NCI-H2107 (cell line): ENCODE data around the gene GAS7.
"Not testable (repeated sequence)": the region's sequence is repeated elsewhere in the genome, so short reads cannot be mapped to it uniquely, and the experiment has no call there.

Experiments
- DNase-seq: peaks from one replicate; lab custom pipeline; 2025; lab: John Stamatoyannopoulos, UW

The GAS7 gene

GRCh38 chr17:10019941-10020451 is 178.4 kb downstream of the GAS7 start:
- no peak for DNase-seq

DNA sequence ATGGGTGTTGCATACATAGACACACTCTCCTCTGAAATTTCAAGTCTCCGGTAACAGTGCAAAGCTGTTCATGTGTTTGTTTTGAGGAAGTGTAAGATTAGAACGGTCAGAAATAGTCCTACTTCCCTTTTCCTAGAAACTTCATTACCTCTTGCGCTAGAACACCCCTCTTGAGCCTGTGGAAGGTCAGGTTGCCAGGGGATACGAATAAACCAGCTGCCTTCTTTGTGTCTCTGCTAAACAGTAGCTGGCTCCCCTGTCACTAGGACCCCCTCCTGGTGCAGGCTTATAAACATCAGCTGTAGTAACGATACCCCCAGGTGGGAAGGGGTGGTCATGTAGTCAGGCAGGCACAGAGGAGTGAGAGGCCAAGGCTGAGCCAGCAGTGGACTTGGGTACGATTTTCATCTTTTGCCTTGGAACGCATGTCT is 179.9 kb downstream of the GAS7 start:
- DNase-seq = no peak

DNA sequence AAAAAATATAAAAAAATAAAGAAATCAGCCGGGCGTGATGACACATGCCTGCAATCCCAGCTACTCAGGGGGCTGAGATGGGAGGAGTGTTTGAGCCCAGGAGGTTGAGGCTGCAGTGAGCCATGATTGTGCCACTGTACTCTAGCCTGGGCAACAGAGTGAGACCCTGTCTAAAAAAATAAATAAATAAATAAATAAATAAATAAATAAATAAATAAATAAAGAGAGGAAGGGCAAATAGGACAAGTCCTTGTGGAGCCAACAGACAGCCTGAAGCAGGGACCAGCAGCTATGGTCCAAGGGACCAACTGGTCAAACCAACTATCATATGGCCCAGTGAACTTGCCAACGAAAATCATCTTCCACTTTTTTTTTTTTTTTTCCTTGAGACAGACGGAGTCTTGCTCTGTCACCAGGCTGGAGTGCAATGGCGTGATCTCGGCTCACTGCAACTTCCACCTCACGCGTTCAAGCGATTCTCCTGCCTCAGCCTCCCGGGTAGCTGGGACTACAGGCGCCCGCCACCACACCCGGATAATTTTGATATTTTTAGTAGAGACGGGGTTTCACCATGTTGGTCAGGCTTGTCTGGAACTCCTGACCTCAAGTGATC is 181.3 kb downstream of the GAS7 start:
- not testable (repeated sequence) for DNase-seq

- DNase-seq = no peak
Observed at GRCh38 chr17:10013365-10014112, 184.9 kb downstream of the GAS7 start.

DNA sequence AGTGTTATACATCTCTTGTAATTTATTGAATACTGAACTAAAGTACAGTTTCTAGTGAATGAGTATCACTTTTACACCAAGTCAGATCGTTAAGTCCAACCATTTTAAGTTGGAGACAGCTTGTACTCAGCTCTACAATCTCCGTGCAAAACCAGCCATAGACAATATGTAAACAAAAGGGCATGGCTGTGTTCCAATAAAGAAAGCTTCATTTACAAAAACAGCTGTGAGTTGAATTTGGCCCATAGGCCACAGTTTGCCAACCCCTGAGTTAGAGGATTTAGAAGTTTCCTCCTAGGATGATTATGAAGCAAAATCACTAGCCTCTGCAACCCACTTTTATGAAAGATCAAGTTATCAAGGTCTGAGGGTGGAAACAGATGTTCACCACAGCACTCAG is 187.7 kb downstream of the GAS7 start:
- DNase-seq = no peak

GRCh38 chr17:10003705-10004104 is 194.7 kb downstream of the GAS7 start:
- DNase-seq = no peak

DNA sequence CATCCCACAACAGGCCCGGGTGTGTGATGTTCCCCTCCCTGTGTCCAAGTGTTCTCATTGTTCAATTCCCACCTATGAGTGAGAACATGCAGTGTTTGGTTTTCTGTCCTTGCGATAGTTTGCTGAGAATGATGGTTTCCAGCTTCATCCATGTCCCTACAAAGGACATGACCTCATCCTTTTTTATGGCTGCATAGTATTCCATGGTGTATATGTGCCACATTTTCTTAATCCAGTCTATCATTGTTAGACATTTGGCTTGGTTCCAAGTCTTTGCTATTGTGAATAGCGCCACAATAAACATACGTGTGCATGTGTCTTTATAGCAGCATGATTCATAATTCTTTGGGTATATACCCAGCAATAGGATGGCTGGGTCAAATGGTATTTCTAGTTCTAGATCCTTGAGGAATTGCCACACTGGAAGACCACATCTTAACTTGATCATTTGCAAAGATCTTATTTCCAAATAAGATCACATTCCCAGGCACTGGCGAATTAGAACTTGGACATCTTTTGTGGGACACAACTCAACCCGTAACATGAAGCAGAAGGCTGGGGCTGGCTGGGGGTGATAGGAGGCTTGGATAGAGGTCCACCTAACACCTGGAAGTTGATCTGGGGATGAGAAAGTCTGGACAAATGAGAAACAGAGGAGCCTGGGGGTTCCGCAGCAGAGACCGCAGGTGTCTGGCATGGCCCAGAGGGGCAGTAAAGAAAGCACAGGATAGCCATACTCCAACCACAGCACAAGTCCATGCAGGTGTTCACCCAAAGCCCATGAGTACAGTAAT is 195.6 kb downstream of the GAS7 start:
- not testable (repeated sequence) for DNase-seq

DNA sequence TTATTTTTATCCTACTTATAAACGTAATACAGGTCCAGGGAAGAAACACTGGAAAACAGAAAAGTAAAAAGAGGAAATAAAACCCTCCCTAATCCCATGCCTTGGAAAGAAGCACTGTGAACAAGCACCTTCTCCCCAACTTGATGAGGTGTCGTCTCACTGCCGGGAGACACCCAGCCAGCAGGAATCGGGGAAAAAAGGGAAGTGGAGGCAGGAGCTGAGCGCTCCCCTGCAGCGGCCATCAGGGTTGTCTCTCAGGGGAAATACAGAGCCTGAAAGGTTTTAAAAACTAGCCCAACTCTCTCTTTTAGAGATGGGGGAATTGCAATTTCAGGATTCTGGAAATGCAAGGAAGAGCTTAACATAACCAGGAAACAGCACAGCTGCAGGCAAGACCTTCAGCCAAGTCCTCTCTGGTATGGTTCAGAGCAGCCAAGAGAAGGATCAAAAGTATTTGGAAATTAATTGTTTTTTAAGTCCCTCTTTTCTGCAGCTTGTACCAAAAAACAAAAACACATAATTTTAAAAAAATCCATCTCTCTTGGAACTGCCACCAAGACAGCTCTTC is 197.0 kb downstream of the GAS7 start:
- no peak for DNase-seq

- DNase-seq = no peak
Observed at GRCh38 chr17:9999919-10000695, 198.3 kb downstream of the GAS7 start.

GRCh38 chr17:9998060-9998459 is 200.3 kb downstream of the GAS7 start:
- no peak for DNase-seq

DNA sequence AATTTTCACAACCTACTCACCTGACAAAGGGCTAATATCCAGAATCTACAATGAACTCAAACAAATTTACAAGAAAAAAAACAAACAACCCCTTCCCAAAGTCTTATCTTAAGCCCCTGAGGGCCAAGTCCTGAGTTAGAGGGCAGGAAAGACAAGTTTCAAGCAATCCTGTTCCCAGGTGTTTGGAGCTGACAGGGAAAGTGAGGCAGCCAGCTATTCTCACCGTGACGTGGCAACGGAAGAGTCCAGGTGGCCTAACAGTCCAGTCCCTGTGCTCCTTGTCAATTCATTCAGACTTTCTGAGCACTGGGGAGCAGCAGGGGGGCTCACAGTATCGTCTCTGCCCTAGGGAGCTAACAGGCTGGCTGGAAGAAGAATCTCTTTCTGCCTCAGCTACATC is 203.6 kb downstream of the GAS7 start:
- DNase-seq = no peak

DNA sequence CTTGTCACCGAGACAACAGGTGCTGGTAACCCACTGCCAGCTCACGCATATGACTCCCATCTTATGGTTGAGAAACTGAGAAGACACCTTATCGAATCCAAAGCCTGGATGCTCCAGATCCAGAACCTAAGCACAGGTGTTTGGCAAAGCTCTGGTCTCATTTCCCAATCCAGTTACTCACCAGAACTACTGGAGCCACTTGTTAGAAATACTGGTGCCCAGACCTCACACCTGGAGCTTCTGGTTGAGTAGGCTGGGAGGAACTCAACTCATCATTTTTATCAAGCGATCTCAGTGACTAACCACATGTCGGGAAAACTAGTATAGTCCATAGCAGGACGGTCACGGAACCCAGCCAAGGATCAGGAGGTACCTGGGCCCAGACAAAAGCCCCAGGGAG is 206.6 kb downstream of the GAS7 start:
- DNase-seq = no peak

- DNase-seq = no peak
Observed at GRCh38 chr17:9991351-9991750, 207.1 kb downstream of the GAS7 start.

- DNase-seq = no peak
Observed at GRCh38 chr17:9987779-9988585, 210.4 kb downstream of the GAS7 start.

DNA sequence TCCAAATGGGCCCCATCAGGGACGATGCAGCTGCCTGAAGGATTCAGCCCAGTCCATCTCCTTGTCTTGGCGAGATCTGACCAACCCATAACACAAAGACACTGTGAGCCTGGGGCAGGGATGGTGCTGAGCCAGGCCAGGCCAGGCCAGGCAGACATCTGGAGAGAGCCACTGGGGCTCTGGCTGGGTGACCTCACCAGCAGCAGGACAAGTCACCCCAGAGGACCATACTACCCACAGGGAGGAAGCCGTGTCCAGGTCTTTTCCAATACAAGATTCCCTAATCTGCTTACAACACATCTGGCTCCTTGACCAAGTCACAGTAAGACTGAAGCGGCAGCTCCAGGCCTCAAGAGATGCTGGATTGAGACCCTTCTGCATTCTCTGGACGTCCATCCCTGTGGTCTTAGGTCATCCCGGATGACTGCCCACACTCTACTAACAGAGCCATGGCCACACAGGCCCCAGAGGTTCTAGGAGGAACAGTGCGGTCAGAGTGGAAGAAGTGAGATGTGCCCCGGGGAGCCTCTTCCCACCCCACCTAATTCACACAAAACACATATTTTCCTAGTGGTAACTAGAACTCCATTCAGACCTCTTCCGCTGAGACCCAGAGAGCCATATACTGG is 211.5 kb downstream of the GAS7 start:
- no peak for DNase-seq

GRCh38 chr17:9985646-9986045 is 212.8 kb downstream of the GAS7 start:
- DNase-seq = no peak

GRCh38 chr17:9984768-9985167 is 213.6 kb downstream of the GAS7 start:
- no peak for DNase-seq

DNA sequence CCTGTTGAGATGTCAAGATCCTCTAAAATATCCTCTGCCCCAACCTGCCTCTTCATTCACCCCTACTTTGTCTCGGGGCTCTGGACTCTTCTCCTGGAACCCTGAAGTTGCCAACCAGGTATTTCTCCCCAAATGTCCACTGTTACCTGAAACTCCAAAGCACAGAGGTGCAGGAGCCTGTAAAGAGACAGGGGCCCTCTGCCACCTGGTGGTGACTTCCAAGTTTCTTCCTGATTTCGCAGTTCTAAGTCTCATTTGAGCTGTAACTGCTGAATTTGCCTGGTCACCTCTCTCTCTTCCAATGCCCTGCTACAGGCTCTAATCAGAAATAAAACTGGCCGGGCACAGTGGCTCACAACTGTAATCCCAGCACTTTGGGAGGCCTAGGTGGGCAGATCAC is 216.2 kb downstream of the GAS7 start:
- DNase-seq = no peak

GRCh38 chr17:9981344-9981915 is 217.0 kb downstream of the GAS7 start:
- no peak for DNase-seq

GRCh38 chr17:9979463-9979995 is 218.9 kb downstream of the GAS7 start:
- no peak for DNase-seq
